Dedifferentiated amniotic fluid mesenchymal stem cell (primary cell): ENCODE data around the gene PAXIP1.

Source experiments
- DNase-seq: peaks from one replicate; pipeline ENCODE4 v3.0.0-alpha.2; 2016; ENCODE audit errors: extremely low spot score

The PAXIP1 gene

DNA sequence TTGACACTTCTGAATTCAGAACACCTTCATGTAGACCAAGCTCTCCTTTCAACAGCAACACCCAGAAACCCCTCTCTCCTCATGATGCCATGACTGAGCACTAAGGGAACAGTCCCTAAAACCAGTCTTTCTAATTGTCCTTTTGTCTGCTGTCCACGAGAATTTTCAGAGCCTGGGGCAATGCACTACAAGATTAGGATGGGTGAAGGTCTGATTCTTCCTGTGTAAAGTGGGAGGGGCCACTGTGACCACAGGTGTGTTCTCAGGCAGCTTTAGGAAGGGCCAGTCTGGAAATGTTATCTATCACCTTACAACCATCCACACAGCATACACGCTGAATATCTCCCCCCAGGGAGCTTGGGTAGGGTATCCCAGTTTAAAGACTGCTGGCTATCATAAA lies 7.9 kb downstream of the PAXIP1 start:
- no peak for DNase-seq

DNA sequence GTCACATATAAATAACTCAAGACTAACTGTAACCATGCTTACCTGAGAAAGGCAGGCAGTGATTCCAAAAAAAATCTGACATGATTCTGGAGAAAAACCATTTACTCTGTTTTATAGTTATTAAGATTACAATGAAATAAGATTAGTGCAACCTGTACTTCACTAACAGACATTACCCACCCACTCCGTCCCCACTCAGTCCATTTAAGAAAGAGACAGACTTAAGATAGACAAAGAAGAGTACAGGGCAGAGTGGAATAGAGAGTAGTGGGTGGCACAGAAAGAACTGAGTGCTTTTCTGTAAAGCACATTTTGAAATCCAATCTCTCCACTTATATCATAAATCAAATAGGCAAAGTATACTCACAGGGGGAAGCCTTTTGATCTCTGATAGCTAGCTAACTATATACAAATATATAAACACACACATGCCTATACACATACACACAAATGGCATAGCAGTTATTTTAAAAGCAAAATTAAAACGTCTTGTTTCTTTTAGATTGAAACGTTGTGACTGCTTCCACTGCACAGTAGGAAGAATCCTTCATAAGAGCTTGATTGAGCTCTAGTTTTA lies 11.9 kb downstream of the PAXIP1 start:
- DNase-seq, result no peak

DNA sequence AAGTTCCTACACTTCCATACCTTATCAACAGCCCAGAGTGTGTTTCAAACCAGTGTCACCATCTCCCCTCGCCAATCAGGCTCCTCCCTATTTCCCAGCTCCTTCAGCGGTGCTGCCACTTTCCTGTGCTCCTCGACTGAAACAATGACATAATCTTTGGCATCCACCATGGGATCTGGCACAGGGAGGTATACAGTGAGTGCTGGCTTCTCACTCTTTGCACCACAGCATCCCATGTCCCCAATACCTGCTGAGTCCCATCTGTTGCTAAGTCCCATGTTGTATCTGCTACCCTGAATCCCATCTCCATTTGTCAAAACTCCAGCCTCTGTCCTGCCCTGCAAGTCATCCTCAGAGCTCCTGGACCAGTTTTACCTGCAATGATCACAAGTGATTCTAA lies 15.4 kb downstream of the PAXIP1 start:
- no peak for DNase-seq

DNA sequence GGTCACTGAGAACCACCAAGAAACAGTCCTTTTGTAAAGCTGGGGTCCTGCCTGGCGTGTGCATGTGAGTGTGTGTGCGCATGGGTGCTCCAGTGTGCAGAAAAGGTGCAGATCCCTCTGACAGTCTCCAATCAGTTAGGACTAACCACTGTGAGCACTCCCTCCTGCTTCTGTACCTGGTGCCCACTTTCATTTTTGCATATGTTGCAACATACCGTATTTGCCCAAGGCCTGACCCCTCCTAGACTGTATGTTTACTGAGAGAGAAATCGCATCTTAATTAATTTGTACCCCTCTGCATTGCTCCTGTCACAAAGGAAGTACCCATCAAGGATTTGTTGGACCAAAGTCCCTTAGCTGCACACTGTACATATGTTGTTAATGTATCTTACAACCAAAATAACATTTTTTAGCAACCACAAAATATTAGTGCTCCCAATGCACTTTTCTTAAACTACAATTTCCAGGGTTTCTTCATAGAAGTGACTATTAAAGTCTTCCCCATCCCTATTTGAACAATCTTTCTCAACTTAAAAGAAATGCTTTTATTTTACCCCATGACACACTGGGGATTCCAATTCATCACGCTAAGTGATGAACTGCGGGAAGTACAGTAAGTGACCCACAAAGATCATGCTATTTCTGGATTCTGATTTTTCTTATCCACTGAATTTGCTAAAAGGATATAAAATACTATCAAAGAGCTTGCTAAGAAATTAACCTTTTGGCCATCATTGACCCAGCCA lies 16.6 kb downstream of the PAXIP1 start:
- no peak for DNase-seq

DNA sequence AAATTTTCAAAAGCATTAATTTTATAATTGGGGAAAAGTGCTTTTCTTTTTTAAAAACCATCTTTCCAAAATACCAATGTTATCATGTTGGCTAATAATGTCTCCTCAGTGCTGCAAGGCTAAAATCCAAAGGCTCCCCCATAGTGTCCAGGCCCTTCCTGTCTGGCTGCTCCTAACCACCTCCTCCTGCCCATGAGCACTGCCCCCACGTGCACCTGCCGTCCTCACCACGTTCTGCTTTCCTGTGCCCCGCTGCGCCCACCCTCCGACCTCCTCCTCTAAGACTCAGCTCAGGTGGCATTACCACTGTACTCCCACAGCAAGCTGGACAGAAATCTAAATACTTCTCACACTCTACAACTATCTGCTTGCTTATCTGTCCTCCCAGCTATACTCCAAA lies 17.7 kb downstream of the PAXIP1 start:
- DNase-seq, result no peak

DNA sequence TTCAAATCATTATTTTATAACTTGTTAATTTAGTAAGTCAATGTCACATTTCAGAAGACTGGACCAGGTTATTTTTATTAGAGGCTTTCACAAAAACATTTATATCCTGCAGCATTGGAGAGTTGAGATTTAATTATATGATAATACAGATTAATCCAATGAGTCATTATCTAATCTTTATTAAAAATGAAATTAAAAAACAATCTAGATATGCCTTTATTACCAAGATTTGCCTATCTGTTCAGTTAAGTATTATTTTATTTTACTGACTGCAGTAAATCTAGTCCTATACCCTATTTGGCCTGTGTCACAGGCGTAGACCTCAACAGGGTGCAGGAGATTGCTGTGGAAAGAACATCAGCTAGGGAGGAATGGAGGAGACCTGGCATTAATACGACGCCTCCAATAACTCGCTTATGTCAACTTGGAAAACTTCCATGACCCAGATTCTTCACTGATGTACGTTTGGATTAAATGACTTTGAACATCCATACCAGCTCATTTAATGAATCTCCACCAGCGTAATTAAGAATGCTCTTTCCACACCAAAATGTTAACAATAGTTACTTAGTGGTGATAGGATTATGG lies 18.2 kb downstream of the PAXIP1 start:
- no peak for DNase-seq

DNA sequence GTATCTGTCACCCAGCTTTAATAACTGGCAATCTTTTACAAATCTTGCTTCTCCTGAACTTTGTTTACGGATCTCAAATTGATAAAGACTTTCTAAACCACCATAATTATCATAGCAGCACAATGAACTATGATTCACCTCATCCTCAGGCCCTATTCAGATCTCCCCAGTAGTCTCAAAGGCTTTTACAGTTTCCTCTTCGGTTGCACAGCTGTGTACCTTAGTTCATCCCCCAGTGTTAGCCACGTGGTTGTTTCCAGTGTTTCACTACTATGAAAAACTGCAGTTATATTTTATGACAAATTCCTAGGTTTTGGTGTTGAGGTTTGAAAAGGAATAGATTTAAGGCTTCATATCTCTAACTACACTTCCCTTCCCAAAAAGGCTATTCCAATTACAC lies 24.9 kb downstream of the PAXIP1 start:
- DNase-seq, result no peak

DNA sequence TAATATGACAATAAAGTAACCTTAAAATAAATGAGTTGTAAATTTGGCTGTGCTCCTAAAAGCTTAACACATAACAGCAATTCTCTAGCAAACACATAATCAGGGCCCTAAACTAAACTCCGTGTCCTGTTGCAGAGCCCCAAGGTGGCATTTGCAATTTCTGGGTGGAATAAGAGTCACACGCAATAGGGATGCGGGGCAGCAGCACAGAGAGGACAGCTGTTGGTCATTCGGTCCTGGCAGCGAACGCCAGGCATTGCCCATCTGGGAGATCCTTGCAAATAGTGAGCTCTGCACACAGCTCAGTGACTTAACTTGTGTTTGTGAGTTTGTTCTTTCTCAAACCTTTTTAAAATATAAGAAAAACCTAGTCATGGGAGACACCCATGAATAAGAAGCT lies 25.7 kb downstream of the PAXIP1 start:
- no peak for DNase-seq

DNA sequence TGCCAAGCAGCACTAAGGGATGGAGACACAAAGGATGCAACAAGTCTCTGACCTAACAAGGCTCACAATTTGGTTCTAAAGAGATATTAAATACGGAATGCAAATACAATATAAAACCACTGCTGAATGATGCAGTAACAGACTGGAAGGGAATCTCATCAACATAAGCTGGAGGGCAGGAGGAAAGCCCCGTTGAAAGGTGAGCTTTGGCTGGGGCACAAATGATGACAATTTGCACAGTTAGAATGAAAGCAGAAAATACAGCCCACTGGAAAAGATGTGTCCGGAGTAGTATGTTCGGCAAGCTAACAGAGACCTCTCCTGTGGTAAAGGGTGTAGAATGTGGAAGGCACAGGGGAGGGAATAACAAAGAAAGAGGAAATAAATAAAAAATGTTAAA lies 26.1 kb downstream of the PAXIP1 start:
- no peak for DNase-seq

DNA sequence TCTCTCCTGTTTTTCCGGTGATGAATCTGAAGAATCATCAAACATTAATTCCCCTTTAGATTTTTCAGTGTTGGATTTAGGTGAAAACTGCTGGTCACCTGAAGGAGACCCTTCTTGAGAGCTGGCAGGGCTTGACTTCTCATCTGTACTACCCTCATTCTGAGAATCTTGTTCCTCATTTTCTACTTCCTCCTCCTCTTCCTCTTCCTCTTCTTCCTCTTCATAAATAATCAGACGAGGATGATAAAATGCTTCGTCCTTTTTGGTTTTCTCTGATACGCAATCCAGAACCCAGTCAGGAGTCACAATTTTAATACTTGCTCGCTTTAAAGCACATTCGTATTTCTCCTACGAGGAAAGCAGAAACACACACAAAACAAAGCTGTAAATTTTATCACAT lies 26.9 kb downstream of the PAXIP1 start:
- DNase-seq, result no peak

DNA sequence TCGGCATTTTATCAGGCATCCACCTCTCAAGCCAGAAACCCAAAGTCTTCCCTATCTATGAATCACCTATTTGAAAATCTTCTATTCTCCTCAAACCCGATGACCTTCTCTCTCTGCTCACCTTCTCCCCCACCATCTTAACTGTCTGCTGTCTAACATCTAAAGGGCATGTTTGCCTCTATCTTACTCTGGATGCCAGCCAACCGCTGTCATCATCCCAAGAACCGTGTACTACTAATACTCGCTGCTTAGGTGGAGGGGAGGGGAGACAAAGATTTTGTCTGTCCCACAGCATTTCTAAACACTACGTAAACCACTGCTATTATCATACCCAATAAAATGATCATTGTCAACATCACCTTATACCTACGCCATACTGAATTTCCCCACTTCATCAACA lies 29.5 kb downstream of the PAXIP1 start:
- no peak for DNase-seq

DNA sequence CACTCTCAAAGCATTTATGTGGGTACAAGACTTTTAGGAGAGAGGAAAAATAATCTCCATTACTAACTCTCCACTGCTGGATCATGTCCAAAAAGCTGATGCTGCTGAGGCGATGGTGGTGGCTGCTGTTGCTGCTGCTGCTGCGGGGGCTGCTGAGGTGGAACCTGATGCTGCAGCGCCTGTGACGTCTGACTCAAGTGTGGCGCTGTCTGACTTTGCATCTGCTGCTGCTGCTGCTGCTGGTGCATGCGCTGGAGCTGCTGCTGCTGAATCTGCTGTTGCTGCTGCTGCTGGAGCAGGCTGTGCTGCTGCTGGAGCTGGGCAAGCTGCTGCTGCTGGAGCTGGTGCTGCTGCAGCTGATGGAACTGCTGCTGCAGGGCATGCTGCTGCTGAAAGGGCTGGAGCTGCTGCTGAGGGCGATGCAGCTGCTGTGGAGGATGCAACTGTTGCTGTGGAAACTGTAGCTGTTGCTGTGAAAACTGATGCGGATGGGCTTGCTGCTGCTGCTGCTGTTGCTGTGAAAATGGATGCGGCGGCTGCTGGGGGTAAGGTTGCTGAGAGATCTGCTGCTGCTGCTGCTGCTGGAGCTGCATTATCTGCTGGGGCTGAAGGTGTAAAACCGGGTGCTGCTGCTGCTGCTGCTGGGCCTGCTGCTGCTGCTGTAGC lies 34.5 kb downstream of the PAXIP1 start:
- no peak for DNase-seq

DNA sequence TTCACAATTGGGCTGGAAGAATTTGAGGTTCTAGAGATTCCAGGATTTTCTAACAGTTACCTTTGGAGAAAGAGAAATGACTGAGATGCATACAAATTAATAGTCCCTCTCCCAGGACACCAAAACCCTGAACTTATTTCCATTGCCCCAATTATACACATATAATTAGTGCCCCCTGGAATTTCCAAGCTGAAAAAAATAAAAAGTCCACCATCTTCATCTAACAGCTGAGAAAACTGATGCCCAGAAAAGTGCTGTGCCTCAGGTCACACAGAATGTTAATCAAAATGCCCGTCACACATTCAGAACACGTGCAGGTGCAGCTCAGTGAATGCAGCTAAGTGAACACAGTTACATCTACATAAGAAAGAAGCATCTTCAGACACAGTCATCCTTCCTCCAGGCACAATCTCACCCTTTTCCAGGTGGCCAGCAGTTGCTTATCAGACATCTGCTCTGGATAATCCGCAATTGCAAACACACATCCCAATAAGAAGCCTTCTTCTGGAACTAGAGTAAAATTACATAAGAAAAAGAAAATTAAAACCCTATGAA lies 35.4 kb downstream of the PAXIP1 start:
- no peak for DNase-seq

DNA sequence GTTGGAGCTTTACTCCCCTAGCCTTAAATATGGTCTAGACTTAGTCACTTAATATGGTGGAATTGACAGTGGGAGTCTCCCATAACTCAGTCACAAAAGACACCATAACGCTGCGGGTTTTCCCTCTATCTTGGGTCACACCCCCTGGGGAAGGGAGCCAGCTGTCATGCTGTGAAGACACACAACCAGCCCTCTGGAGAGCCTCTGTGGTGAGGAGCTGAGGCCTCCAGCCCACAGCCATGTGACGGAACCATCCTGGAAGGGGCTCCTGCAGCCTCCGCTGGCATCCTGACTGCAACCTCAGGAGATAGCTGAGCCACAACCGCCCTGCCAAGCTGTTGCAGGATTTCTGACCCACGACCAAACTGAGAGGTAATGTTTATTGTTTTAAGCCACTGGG lies 37.9 kb downstream of the PAXIP1 start:
- no peak for DNase-seq

DNA sequence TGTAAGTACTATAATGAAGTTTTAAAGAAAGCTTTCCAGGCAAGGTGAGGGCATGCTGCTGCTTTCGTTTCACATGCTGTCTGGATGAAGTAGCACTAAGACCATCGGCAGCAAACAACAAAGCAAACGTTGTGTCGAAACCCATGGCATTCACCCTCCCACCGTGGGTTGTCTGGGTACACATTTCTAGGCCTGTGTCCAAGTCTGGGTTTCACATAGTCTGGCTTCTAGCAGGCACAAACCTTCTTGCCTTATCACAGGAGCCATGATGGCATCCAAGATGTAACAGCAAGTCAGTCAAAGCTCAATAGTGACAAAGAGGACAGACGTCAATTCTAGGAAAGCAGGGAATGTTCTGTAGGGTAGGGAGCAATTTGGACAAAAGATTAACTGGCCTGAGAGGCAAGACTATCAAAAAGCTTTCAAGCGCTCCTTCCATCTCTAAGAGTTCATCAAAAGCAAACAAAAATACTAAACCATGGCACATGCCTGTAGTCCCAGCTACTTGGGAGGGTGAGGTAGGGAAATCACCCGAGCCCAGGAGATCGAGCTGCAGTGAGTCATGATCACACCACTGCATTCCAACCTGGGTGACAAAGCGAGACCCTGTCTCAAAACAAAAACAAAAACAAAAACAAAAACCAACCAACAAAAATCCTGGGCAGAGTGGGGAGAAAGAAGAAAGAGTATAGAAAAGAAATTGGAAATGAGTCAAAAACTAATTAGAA lies 42.7 kb downstream of the PAXIP1 start:
- DNase-seq, result no peak

DNA sequence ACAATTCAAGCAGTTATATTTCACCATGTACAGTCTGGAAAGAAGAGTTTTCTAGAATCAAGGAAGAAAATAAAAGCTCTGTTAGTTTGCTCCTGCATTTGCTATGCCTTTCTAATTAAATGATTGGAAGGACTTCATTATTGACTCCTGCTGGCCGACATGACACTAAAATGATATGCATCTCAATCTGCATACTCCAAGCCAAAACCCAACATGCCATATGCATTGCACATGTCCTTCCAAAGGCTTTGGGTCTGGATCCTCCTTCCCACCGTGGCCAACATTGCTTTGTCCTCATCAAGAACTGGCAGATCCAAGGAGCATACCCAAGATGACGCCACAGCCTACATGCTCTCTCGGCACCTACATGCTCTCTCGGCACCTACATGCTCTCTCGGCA lies 46.5 kb downstream of the PAXIP1 start:
- no peak for DNase-seq

DNA sequence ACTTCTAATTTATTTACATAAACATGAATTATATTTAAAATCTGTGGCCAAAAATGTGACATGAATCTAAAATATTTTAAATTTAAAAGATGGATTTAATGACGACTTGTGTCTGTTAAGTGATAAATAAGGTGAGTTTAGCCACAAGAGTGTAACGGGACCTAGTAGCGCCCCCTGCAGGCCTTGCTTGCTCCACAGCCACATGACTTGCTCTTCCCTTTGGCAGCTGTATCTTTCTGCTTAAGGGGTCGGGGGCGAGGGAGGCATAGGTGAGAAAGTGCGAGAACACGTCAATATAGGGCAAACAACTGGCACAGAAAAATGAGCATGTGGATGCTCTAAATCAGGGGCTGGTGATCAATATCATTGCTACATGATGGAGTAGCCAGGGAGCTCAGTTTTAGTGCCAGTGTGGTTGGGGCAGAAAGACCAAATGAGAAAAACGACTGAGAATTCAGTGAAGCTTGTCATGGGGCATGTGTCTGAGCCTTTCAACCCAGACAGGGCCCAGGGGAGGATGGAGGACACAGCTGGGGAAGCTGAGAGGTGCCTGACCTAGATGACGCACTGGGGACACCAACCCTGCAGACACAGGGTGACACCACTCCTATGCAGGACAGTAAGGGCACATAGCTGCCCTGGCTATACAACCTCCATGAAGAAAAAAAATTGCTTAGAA lies 49.8 kb downstream of the PAXIP1 start:
- DNase-seq, result no peak

DNA sequence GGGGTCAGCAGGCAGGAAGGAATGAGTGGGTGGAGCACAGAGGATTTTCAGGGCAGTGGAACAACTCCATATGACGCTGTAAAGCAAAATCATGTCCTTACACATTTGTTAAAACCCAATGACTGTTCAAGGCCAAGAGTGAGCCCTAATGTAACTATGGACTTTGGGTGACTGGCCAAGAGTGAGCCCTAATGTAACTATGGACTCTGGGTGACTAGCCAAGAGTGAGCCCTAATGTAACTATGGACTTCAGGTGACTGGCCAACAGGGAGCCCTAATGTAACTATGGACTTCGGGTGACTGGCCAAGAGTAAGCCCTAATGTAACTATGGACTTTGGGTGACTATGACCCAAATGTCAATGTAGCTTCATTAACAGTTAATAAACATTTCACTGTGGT lies 52.0 kb downstream of the PAXIP1 start:
- no peak for DNase-seq

DNA sequence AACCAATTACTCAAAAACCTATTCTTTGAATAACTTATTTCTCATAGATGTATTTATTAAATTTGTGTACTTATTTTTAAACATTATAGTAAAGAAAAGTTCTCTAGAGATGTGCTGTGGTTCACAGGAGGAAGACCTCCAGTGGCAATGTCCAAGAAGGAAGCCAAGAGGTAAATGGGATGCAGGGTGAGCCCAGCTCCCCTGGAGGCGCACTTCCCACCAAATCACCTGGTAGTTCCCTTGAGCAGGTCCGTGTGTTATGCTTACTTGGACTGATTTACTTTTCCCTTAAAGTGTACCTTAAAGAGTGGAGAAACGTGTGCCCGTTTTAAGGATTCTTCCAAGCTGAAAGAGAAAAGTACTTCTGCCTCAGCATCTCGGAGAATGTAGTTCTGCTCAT lies 55.3 kb downstream of the PAXIP1 start:
- DNase-seq, result no peak

DNA sequence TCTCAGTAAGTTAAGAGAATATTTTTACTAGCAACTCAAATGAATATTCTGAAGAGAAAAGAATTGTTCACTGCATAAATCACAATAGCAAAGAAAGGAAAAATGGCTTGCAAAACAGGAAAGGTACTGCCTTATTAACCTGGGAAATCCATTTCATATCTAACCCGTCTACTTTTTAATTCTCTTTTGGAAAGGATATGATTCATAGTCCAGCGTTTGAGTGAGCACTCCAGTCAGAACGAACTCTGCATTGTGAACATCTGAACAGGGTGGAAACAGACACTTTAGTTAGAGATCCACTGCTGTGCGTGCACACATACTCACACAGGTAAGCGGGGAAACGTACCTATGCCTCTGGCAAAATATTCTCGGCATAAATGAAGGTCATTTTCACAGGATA lies 56.8 kb downstream of the PAXIP1 start:
- no peak for DNase-seq

DNA sequence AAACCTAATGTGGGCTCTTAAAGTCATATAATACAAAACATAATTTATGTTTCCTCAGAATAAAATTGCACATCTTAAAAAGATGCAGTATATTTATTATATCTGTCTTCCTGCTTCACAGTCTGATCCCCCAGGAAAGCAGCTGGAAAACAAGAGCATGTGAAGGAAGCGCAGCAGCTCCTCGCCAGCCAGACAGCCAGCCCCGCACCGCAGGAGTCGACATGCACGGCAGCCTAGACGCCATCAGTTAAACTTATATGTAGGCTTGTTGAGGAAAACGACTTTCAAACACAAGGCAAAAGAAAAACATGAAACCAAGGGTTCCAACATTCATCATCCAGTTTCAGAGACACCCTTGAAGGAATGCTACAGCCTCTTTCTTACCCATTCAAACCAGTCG lies 59.0 kb downstream of the PAXIP1 start:
- DNase-seq, result no peak

DNA sequence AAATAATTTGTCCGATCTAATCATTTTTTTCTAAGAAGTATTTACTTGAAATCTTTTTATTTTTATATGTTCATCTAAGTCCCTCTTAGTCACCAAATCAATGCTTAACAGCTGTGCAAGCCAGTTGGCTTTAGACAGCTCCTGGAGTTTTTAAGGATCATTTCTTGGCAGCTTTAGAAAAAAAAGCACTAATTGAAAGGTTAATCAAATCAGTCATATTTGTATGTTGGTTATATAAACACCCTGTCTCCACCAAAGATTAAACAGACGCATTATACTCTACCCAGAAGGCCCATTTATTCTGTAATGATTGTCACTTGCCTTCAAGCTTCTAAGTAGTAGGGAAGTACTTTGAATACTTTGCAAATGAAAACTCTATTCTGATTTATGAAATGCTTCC lies 60.2 kb downstream of the PAXIP1 start:
- no peak for DNase-seq
